DLD1 (cell line): Measurements from ENCODE around the gene RUNX1.
"Not testable (repeated sequence)": the region's sequence is repeated elsewhere in the genome, so short reads cannot be mapped to it uniquely, and the experiment has no call there.

Experiments
- in situ Hi-C: cut with HindIII; loops from 2 replicates; pipeline ENCODE4 v1.10.0; 2017; ENCODE audit warnings: low sequenced_read_pairs

Gene RUNX1

DNA sequence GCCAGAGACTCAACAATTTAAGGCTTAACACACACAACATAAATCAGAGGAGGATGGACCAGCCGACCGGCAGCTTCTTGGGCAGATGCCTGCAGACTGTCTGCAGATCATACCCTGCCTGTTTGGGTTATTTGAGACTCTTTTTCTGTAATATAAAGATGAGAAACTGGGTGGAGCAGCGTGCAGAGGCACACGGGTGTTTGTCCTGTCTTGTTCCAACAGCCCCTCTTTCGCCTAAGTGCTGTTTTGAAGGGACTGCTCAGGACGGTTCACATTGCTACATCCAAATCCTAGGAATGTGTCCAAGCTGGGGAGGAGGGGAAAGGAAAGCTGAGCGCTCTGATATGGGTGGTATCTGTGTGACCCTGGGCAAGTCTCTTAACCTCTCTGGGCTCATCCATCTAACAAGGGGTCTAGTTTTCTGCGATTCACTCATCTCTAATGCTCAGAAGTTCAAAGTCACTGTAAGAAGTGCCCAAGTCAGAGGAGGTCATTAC lies 230.4 kb downstream of the RUNX1 start:
- in situ Hi-C loops: no loop called here

DNA sequence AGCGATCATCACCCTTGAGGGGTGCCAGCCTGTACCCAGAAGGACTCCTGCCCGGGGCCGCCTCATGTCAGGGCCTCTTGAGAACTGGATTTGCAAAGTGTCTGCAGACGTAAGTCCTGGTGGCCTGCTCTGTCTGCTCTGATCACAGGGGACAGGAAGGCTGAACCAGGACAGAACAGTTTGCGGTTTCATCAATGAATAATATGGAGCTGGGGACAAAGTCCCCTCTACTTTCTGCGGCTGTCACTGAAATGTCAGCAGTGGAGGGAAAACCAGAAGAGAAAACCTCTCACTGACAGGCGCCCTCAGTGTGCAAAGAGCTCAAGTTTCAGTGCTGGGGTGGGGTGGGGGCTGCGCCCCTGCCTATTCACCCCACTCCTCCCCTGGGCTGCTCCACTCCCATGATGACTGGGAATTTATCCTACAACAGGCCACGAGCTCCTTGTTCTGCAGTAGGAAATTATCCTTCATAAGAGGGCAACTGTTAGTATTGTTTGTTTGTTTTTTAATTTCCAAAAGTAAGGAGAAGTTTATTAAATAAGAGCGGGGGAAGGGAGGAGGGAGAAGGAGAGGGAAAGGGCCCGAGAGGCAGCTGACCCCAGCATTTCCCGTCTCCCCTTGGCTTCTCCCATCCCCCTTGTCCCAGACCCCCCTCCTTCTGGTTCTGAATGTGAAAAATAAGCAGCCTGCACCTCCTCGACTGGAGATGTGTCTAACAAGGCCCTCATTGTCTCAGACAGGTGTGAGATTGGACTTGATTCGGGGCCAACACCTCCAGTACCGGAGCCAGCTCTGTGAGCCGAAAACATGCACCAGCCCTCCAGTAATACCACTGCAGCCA lies 231.1 kb downstream of the RUNX1 start:
- in situ Hi-C loops: no loop called here

- in situ Hi-C loops: no loop called here
Observed at GRCh38 chr21:34815831-34816705, 233.0 kb downstream of the RUNX1 start.

- in situ Hi-C loops: no loop called here
Observed at GRCh38 chr21:34814529-34814951, 234.6 kb downstream of the RUNX1 start.

DNA sequence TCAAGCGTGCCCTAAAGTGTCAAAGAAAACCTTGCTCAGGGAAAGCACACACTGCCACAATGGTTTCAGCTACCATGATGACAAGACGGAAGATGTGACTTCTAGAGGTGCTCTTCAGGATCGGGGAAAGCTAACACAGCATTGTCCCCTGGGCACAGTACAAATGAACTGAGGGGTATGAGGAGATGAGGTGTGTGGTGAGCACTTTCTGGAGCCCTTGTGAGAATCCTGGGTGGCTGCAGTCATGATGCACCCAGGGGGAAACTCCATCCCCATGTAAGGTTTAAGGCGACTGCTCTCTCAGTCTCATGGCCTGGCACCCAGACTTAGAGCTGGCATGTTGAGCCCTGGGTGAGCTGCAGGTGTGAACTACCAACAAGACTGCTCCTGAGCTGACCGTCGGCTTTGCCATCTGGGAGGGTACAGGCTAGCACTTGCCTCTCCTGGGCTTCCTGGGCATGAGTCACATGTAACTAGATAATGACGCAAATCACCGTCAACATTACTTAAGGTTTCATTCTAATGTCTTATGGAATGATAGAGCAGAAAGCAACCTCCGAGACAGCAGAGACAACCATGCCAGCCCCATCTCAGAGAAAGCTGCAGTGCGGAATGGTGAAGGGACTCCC lies 235.7 kb downstream of the RUNX1 start:
- in situ Hi-C loops: no loop called here

DNA sequence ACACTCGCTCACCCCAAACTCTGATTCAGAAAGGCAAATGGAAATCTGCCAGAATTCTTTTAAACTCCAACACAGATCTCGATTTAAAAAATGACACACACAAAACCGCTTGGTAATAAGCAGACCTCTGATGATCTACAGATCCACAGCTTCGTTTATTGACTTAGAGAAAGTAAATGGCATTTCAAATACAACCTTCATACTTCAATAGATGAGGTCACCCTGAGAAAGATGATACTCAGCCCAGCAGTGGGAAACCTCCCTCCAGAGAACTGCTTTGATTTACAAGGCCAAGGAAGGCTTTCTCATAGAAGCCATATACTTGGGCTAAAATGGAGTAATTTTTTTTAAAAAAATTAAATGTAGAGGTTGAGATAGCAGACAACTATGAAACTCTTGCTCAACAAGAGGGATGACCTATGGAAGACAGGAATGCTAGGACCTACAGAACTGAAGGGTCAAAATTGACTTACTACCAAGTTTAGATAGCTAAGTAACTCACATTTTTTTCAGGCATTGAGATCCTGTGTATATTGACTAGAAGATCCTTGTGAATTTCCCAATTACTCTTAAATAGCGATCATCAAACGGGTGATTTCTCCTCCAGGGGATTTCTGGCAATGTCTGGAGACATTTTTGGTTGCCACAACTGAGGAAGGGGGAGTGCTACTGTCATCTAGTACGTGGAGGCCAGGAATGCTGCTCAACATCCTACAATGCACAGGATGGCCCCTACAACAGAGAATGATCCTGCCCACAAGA lies 236.4 kb downstream of the RUNX1 start:
- in situ Hi-C loops: no loop called here

- in situ Hi-C loops: no loop called here
Observed at GRCh38 chr21:34811368-34811767, 237.7 kb downstream of the RUNX1 start.

DNA sequence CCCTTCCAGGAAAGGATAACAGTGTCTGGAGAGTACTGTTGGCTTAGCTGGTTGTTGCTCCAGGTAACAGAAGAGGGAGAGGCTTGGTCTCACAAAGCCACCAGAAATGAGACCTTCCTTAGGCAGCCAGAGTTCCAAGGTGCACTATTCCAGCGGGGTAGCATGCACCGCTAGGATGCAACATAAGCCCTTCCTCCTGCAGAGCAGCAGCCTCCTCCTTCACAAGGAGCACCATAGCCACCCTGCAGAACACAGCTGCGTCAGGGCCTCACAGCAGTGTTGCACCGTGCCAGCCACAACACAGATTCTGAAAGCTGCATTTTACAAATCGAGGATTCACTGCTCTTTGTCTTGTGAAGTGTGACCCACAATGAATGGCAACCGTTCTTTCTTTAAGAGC lies 238.3 kb downstream of the RUNX1 start:
- in situ Hi-C loops: no loop called here

- in situ Hi-C loops: loop anchor here (5.0 kb wide), 1 partner anchor 58 kb away; no protein-coding TSS in a partner anchor
Observed at GRCh38 chr21:34809822-34810221, 239.3 kb downstream of the RUNX1 start.

DNA sequence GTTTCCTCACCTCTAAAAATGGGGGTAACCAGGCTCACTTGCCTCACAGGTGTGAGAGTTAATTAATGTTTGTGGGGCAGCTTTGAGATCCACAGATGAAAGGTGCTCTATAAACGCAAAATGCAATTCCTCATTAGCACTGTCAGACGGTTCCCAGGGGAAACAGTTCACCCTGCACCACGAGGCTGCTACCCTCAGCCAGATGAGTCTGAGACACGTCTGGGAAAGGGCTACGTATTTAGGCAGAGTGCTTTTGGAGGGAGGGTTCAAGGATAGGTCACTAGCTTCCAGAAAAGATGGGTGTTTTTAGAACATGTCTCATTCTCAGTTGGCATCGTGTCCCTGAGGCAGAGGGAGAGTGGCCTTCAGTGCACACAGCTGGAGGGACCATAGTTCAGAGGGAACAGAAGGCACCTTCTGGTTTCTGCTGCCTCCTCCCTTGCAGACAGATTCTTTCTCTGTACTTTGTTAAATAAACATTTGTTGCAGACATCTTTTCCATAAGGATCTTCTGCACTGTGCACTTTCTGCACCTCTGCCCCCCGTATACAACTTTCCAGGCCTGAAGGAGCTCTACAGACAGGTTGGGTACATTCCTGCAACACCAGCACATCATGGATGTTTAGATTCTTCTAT lies 240.4 kb downstream of the RUNX1 start:
- in situ Hi-C loops: loop anchor here (5.0 kb wide), 1 partner anchor 56 kb away; no protein-coding TSS in a partner anchor

DNA sequence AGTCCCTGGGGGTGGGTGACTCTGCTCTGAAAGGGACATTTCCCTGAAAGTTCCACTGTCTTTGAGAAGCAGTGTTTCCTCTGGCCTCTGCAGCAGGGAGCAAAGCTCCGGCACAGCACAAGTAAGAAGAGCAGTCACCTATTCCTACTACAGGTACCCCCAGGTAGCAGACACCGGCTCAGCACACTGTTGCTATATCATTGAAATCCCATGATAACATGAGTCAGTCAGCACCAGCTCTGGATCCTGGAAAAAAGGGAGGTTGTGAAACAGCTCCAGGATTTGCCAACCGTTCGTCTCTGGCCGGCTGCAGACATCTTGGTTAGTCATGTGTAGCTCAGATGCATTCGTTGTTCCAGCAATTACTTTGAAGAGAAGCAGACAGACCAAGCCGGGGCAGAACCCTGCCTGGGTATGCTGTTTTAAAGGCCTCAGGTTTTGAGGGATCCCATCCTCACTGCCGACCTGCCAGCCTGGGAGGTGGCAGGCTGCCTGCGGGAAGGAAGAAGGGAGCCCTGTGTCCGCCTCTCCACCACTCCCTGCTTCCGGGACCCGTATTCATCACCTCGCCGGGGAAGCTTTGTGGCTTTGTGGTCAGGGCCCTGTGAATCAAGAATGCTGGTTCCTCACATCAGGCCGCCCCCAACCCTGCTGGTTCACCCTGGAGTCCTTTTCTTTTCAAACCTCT lies 241.1 kb downstream of the RUNX1 start:
- in situ Hi-C loops: loop anchor here (5.0 kb wide), 1 partner anchor 56 kb away; no protein-coding TSS in a partner anchor

DNA sequence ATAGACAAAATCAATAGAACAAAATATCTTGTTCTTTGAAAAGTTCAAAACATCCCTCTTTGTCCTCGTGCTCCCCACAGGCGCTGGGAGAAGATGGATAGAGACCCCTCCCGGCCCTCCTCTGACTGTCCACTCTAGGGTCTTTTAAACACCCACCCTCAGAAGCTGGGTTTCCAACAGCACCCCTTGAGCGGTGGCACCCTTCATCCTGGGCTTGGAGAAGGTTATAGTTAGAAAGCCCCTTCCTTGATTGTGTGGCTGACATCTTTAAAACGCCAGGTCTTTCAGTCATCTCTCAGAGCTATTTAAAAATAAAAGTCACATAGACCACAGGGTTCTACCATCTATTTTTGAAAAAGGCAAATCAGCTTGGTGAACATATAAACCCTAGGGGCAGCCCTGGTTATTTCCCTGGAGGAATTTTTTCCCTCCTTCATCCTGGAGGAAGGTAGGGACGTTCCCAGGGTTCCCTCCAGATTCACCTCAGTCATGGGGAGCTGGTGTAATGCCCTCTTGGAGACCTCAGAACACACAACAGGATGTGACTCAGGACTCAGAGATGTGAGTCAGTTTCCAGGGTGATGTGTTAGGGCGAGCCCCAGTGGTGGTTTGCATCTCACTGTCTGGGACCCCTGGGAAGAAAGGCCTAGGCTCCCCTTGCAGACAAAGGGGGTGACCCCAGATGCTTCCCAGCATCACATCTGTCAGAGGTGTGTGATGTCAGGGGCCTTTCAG lies 241.8 kb downstream of the RUNX1 start:
- in situ Hi-C loops: loop anchor here (5.0 kb wide), 1 partner anchor 55 kb away; no protein-coding TSS in a partner anchor

DNA sequence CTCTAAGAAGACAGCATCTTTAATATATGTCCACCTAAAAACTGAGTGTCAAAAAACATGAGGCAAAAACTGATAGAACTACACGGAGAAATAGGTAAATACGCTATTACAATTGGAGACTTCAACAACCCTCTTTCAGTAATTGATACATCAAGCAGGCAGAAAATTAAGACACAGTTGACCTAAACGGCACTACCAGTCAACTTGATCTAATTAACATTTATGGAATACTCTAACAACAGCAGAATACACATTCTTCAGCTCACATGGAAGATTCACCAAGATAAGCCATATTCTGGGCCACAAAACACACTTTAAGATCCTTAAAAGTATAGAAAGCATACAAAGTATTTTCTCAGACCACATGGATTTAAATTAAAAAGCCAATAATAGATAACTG lies 242.7 kb downstream of the RUNX1 start:
- in situ Hi-C loops: loop anchor here (5.0 kb wide), 1 partner anchor 54 kb away; no protein-coding TSS in a partner anchor

DNA sequence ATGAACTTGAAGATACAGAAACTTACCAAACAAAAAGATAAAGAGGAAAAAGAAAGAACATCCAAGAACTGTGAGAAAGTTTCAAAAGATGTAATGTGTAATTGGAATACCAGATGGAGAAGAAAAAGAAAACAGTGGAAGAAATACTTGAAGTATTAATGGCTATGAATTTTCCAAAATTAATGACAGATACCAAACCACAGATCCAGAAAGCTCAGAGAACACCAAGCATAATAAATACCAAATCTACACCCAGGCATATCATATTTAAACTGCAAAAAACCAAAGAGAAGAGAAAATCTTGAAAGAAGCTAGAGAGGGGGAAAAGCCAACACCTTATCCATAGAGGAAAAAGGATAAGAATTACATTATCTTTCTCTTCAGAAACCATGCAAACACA lies 243.9 kb downstream of the RUNX1 start:
- in situ Hi-C loops: loop anchor here (5.0 kb wide), 1 partner anchor 53 kb away; no protein-coding TSS in a partner anchor

DNA sequence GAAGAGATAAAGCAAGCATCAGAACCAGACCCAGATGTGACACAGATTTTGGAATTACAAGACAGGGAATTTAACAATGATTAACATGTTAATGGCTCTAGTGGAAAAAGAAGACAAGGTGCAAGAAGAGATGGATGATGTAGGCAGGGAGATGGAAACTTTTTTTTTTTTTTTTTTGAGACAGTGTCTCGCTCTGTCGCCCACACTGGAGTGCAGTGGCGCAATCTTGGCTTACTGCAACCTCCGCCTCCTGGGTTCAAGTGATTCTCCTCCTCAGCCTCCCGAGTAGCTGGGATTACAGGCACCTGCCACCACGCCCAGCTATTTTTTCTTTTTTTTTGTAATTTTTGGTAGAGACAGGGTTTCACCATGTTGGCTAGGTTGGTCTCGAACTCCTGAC lies 244.5 kb downstream of the RUNX1 start:
- in situ Hi-C loops: not testable (repeated sequence)

GRCh38 chr21:34803782-34804370 lies 245.2 kb downstream of the RUNX1 start:
- in situ Hi-C loops: no loop called here

DNA sequence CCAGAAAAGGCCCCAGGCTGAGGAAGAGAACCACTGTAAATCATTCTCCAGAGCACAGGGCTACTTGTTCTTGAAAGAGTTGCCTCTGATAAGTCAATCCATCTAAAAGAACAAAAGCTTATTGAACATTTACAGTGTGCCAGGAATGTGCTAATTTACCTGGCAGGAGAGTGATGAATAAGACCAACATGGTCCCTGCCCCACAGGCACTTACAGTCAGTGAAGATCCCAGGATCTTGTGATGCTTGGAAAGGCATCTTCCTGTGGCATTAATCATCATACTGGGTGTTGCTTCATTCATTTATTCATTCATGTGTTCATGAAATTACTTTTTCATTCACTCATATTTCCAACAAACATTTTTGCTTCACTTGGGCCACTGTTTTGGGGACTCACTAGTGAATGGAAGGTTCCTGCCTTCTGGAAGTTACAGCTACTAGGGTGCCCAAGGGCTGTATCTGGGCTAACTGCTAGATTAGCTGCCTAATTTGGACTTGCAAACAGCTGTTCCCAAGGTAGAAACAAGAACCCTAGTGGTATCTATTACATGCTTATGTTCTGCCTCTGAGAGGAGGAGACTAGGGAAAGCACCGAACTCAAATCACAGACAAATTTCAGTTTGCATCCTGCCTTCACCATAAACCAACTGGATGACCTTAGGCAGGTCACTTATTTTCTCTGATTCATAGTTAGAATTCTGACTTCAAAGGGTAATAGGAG lies 246.8 kb downstream of the RUNX1 start:
- in situ Hi-C loops: no loop called here
